ENCODE results near the gene DACT3.
A peak's percentile ranks its signal among the peaks of the same experiment; 100 is the strongest.

Gene DACT3

GRCh38 chr19:46661020-46661731, at the start of gene DACT3:
DACT3 (minus strand) TSS chr19:46661182; CDS start chr19:46661064, 118 bp downstream.
- peak; percentile 100 for DNase-seq (ENCODE audit: low read depth)

GRCh38 chr19:46710687-46711086, 49.7 kb upstream of the DACT3 start:
- no peak for DNase-seq (ENCODE audit: low read depth)

GRCh38 chr19:46704379-46705076, 43.5 kb upstream of the DACT3 start:
- DNase-seq (ENCODE audit: low read depth), result peak; percentile 43

- no peak for DNase-seq (ENCODE audit: low read depth)
These were observed 39.7 kb upstream of the DACT3 start for GRCh38 chr19:46700704-46701103.

GRCh38 chr19:46698395-46699321, 37.7 kb upstream of the DACT3 start:
- DNase-seq (ENCODE audit: low read depth), result no peak

GRCh38 chr19:46697204-46697960, 36.4 kb upstream of the DACT3 start:
- no peak for DNase-seq (ENCODE audit: low read depth)

- no peak for DNase-seq (ENCODE audit: low read depth)
These were observed 35.9 kb upstream of the DACT3 start for GRCh38 chr19:46696866-46697203.

- no peak for DNase-seq (ENCODE audit: low read depth)
These were observed 35.1 kb upstream of the DACT3 start for GRCh38 chr19:46696052-46696451.

GRCh38 chr19:46693760-46694159, 32.8 kb upstream of the DACT3 start:
- no peak for DNase-seq (ENCODE audit: low read depth)

- no peak for DNase-seq (ENCODE audit: low read depth)
These were observed 32.1 kb upstream of the DACT3 start for GRCh38 chr19:46692918-46693722.

- no peak for DNase-seq (ENCODE audit: low read depth)
These were observed 31.0 kb upstream of the DACT3 start for GRCh38 chr19:46691948-46692347.

GRCh38 chr19:46691104-46691503, 30.1 kb upstream of the DACT3 start:
- DNase-seq (ENCODE audit: low read depth), result no peak

GRCh38 chr19:46689358-46689757, 28.4 kb upstream of the DACT3 start:
- no peak for DNase-seq (ENCODE audit: low read depth)

- DNase-seq (ENCODE audit: low read depth), result no peak
These were observed 26.6 kb upstream of the DACT3 start for GRCh38 chr19:46687438-46688145.

GRCh38 chr19:46685189-46685588, 24.2 kb upstream of the DACT3 start:
- DNase-seq (ENCODE audit: low read depth), result no peak

- peak; percentile 29 for DNase-seq (ENCODE audit: low read depth)
These were observed 17.2 kb upstream of the DACT3 start for GRCh38 chr19:46678110-46678732.

- DNase-seq (ENCODE audit: low read depth), result no peak
These were observed 13.6 kb upstream of the DACT3 start for GRCh38 chr19:46674416-46675178.

GRCh38 chr19:46670813-46671212, 9.8 kb upstream of the DACT3 start:
- no peak for DNase-seq (ENCODE audit: low read depth)

- no peak for DNase-seq (ENCODE audit: low read depth)
These were observed 7.7 kb upstream of the DACT3 start for GRCh38 chr19:46668662-46669061.

Data from T-helper 22 cell (primary cell).